ENCODE results near the gene MLXIP. TPM values are rescaled to one million over a fixed set of nuclear protein-coding genes. Genes with fewer than 3 reads are reported as not detected.

MLXIP gene
- total RNA-seq, 1 experiment from 2014 or later = 124 TPM

GRCh38 chr12:122060081-122060501, 18.5 kb upstream of the MLXIP start:
- in situ Hi-C loops (cut with HindIII; ENCODE audit: low pct_unique_long_range_greater_than_20kb, low sequenced_read_pairs) = no loop called here
- BruUV-seq (replicated peaks) = no TSS peak
- no peak overlapping the region for H3K4me3 ChIP-seq (ENCODE audit: low read depth in 2 of 2, low read length in 2 of 2)
- CTCF ChIA-PET = no interaction called here
- H3K36me3 ChIP-seq (ENCODE audit: control insufficient read depth, insufficient read depth, low read length) = no peaks in the 10 kb centered on the region
- intact Hi-C loops (cut with micrococcal nuclease; ENCODE audit: unreplicated experiment) = no loop called here
- ATAC-seq = no peak
- no peak for DNase-seq (ENCODE audit: low read depth, low spot score)
- H3K4me1 ChIP-seq (ENCODE audit: control insufficient read depth, insufficient read depth, low read length) = peaks cover 27% of the 10 kb centered on the region
- POLR2A ChIA-PET = interaction anchor here (0.6 kb wide), 1 partner anchor 181 kb away, joined by 4 read pairs; no protein-coding TSS in a partner anchor
- no peak for TF ChIP-seq CTCF (IDR thresholded peaks at IDR 0.05)
- no peak for TF ChIP-seq SIN3A (IDR thresholded peaks at IDR 0.05; ENCODE audit: borderline replicate concordance, insufficient read depth, low read depth, low read length)
- TF ChIP-seq REST (IDR thresholded peaks at IDR 0.05; ENCODE audit: insufficient read depth in 1 of 2, low read depth in 2 of 2, low read length in 1 of 2) = no peak
- no peak for TF ChIP-seq TCF7L2 (IDR thresholded peaks at IDR 0.05; ENCODE audit: low read depth, low read length)
- no peak for TF ChIP-seq POLR2AphosphoS5 (IDR thresholded peaks at IDR 0.05; ENCODE audit: low read depth, low read length)
- H3K27ac ChIP-seq (ENCODE audit: low read length) = no peak overlapping the region; the same call in 1 of the 2 replicates
- H3K27me3 ChIP-seq (ENCODE audit: control insufficient read depth, insufficient read depth, low read length) = no peaks in the 10 kb centered on the region
- H3K9me3 ChIP-seq (ENCODE audit: control insufficient read depth, insufficient read depth, low read depth, low read length) = no peaks in the 10 kb centered on the region

GRCh38 chr12:122061253-122061652, 17.3 kb upstream of the MLXIP start:
- H3K4me3 ChIP-seq (ENCODE audit: low read depth in 2 of 2, low read length in 2 of 2) = no peak overlapping the region
- BruUV-seq (replicated peaks) = no TSS peak
- in situ Hi-C loops (cut with HindIII; ENCODE audit: low pct_unique_long_range_greater_than_20kb, low sequenced_read_pairs) (no loop called here), intact Hi-C loops (cut with micrococcal nuclease; ENCODE audit: unreplicated experiment) (no loop called here)
- H3K36me3 ChIP-seq (ENCODE audit: control insufficient read depth, insufficient read depth, low read length) = no peaks in the 10 kb centered on the region
- no peak overlapping the region for H3K27ac ChIP-seq (ENCODE audit: low read length)
- no peak for ATAC-seq
- POLR2A ChIA-PET = no interaction called here
- peaks cover 31% of the 10 kb centered on the region for H3K4me1 ChIP-seq (ENCODE audit: control insufficient read depth, insufficient read depth, low read length)
- no peak for DNase-seq (ENCODE audit: low read depth, low spot score)
- CTCF ChIA-PET = no interaction called here
- no peak for TF ChIP-seq POLR2AphosphoS5 (IDR thresholded peaks at IDR 0.05; ENCODE audit: low read depth, low read length)
- TF ChIP-seq CTCF (IDR thresholded peaks at IDR 0.05) = no peak
- TF ChIP-seq REST (IDR thresholded peaks at IDR 0.05; ENCODE audit: insufficient read depth in 1 of 2, low read depth in 2 of 2, low read length in 1 of 2) = no peak
- TF ChIP-seq TCF7L2 (IDR thresholded peaks at IDR 0.05; ENCODE audit: low read depth, low read length) = no peak
- no peak for TF ChIP-seq SIN3A (IDR thresholded peaks at IDR 0.05; ENCODE audit: borderline replicate concordance, insufficient read depth, low read depth, low read length)
- H3K27me3 ChIP-seq (ENCODE audit: control insufficient read depth, insufficient read depth, low read length) = no peaks in the 10 kb centered on the region
- no peaks in the 10 kb centered on the region for H3K9me3 ChIP-seq (ENCODE audit: control insufficient read depth, insufficient read depth, low read depth, low read length)

Data from Panc1 (cell line).